ENCODE measurements around the gene NAV1.
"Not testable (repeated sequence)": the region's sequence is repeated elsewhere in the genome, so short reads cannot be mapped to it uniquely, and the experiment has no call there.

The NAV1 gene

DNA sequence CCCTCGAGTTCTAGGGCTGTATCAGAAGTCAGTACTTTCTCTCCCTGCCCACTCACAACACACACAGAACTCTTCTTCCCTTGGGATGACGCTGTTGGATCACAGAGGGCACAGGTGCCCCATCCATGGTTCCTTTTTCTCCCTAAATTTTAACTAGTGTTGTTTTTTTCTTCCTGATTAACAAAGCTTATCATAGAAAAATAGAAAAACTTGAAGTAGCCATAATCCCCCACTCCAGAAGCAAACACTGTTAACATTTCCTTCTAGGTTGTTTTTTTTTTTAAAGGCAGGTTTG lies 27.5 kb downstream of the NAV1 start:
- no peak for DNase-seq

DNA sequence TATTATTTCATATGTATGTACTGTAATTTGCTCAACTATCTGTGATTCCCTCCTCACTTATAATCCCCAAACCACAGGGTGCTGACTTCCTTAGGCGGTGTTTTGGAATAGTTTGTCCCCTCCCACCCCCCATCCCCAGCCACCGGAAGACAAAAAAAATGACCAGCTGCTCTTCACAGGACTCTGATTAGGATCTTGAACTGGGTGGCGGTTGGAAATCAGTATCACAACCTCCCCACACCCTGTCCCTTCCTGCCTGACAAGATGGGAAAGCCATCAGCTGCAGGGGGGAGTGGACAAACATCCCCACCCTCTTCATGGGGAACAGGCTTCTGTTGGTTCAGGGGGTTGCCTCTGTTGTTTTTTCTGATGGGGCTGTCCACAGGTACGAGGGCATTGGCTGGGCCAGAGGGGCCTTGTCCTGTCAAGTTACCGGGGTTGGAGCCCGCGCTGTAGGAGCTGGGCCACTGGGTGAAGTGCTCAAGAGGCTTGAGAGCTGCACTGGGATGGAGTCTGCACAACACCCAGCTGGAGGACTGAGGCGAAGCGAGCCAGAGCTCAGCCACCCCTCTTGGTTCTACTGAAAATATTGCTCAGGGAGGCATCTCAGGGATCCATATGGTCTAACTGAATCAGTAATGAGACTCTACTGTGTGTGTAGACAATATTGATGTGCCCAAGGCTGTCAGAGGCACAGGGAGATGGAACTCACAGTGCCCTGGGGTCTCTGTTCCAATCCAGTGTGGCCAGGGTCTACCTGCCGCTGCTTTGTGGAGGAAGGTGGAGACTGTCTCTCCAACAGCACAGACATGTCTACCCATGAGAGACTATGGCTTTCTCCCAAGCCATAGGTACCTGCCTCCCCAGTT lies 28.2 kb downstream of the NAV1 start:
- no peak for DNase-seq

DNA sequence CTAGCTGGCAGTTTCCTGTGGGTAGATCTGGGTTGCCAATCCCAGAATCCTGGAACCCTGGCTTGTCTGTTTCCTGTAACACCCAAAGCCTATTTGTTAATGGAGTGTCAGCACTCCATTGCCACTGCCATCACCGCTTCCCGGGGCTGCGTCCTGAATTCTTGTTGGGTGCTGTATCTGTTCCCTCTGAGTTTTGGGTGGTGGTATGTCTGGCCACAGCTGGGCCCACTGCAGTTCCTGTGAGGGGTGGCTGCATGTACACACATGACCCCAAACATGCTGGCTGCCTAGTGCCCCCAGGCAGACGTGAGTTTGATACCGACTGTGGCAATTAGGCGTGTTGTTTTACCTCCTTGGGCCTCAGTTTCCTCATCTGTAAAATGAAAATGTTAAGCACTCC lies 29.3 kb downstream of the NAV1 start:
- no peak for DNase-seq

DNA sequence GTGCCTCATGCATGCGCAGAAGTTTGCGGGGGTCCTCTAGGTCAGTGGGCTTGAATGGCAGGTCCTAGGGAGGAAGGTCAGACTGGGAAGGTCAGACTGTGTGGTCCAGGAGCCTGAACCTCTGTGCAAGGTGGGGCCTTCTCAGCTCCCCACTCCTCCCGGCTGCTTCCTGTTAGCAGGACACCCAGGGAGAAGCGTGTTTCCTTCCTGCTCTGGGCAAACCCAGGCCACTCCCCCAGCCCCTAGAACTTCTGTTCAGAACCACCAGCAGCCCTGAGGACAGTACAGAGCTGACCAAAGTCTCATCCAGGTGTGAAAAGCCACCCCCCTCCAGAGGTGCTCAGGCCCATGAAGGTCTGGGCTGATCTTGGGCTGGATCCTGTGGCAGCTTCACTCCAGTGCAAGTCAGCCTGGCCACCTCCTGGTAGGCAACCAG lies 29.9 kb downstream of the NAV1 start:
- DNase-seq: no peak

DNA sequence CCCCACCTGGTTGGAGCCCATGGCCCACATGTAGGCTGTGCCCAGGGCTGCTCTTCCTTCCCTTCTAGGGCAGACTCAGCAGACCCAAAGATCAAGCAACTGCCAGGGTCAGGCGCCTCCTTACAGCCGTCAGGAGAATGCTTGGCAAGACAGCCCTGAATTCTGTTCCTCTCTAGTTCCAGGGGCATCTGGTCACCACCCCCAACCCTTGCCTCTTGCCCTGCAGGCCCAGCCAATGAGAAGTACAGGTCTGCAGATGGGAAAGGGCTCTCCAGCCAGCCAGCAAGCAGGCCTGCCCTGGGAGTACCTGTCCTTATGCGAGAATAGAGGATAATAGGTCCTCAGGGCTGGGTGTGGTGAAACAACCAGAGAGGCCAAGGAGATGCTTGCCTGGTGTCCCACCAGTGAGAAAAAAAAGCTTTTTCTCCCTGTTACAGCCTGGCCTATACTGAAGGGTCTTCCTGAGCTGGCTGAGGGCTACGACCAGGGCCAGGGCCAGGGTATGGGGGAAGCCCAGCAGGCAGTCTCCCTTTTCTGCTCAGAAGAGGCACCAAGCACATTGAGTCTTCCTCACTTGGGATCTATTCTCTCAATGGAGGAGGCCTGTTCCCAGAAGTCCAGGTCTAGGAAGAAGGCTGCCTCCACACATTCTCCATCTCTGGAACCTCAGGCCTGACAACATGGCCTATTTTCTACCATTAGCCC lies 31.4 kb downstream of the NAV1 start:
- no peak for DNase-seq

DNA sequence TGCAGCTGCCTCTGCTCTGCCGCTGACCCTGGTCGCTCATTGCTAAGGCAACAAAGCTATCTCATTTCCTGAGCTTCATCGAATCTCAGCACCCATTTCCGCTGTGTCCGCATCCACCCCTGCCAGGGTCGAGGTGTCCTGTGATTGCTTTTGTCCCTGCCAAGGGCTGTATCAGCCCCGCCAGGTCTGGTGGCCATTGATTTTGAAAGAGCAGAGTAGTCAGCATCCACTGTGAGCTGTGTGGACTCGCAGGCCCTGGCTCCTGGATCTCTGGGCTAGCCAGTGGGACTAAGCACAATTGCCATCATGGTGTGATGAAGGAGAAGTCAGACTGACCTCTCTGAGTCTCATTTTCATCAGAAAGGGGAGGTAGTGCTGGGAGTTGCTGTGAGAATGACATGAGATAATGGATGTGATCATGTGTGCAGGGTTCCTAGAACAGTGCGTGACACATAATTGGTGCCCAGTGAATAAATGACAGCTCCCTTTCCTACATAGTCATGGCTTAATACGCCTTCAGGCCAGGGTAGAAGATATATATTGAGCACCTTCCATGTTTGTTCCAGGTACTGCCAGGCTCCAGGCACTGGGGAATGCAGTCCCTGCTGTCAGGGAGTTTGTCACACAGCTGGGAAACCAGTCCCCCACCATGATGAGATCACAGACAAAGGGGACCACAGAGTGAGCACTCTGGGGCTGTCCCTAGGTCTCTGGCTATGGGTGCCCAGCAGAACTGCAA lies 32.1 kb downstream of the NAV1 start:
- DNase-seq: no peak

DNA sequence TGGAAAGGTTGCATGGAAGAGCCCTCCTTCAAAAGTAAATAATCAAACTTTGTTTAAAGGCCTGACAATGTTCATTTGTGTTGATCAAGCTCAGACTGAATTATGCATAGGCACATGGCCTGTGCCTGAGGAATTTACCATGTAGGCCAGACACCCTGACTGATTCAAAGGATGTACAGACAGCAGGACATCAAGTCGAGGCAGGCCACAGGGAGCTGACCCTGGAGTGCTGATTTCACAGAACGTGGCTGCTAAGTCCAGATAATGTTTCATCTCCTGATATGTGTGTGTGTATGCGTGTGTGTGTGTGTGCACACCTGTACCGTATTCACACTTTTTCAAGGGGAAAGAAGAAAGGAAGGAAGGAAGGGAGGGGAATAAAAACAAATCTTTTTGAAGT lies 34.1 kb downstream of the NAV1 start:
- DNase-seq: no peak

DNA sequence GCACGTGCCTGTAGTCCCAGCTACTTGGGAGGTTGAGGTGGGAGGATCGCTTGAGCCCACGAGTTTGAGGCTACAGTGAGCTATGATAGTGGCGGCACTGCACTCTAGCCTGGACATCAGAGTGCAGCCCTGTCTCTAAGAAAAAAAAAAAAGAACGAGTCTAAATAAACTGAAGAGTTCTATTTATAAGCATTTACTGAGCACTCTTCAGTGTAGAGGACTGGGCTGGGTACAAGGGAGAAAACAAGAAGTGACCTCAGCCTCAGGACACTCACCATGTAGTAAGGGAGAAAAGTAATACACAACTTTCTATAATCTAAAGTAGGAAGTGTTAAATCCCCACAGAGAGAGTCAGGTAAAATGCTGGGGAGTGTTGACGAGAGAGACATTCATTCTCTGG lies 35.0 kb downstream of the NAV1 start:
- DNase-seq: no peak

DNA sequence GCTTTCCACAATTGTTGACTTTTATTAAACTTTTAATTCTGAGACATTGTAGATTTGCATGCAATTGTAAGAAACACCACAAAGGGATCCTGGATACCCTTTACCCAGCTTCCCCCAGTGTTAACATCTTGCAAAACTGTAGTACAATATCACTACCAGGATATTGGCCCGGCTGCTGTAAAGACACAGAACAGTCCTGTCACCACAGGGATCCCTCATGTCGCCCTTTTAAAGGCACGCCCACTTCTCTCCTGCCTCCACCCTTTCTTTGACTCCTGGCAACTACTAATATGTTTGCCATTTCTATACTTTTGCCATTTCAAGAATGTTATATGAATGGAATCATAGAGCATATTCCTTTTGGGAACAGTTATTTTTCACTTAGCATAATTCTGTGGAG lies 37.0 kb downstream of the NAV1 start:
- no peak for DNase-seq

DNA sequence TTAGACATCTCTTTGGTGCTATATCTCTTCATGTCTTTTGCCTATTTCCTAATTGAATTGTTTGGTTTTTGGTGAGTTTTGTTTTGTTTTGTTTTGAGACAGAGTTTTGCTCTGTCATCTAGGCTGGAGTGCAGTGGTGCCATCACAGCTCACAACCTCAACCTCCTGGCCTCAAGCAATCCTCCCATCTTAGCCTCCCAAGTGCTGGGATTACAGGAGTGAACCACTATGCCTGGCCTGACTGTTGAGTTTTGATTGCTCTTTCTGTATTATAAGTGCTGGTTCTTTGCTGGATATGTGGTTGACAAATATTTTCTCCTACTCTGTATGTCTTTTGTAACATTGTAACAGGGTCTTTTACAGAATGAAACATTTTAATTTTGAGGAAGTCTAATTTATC lies 38.0 kb downstream of the NAV1 start:
- DNase-seq: no peak

DNA sequence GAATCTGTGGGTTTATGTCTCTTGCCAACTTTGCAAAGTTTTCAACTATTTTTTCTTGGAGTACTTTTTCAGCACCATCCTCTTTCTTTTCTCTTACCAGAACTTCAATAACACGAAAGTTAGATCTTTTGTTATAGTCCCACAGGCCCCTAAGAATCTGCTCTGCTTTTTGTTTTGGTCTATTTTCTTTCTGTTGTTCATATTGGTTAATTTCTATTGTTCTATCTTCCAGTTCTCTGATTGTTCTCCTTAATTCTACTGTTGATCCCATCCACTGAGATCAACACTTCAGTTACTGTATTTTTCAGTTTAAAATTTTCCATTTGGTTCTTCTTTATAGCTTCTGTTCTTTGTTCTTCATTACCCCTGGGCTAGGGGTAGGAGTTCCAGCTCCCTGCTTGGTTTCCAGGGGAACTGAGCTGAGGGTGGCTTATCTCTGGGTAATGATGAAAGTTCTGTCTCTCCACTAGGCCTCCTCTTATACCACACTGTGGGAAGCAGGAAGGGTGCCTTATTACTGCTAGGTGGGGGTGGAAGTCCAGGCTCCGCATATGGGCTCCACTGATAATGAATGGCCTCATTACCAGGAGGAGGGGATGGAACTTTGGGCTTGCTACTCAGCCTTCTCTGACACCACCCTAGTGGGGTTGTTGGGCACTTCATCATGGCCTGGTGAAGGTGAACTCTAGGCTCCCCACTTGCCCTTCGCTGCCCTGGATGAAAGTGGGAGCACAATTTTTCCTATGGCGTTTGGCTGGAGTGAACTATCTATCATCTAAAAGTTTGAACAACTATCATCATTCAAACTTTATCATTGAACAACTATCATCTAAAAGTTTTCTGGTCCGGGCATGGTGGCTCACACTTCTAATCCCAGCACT lies 39.3 kb downstream of the NAV1 start:
- DNase-seq: no peak

DNA sequence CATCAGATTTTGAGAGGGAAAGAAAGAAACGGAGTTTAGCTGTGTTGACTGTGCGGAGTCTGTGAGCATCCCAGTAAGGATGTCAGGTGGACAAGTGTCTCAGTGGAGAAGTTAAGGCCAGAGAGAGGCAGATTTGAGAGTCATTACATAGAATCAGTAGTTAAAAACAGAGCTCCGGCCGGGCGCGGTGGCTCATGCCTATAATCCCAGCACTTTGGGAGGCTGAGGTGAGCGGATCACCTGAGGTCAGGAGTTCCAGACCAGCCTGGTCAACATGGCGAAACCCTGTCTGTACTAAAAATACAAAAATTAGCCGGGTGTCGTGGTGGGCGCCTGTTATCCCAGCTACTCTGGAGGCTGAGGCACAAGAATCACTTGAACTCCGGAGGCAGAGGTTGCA lies 42.4 kb downstream of the NAV1 start:
- DNase-seq: not testable (repeated sequence)

DNA sequence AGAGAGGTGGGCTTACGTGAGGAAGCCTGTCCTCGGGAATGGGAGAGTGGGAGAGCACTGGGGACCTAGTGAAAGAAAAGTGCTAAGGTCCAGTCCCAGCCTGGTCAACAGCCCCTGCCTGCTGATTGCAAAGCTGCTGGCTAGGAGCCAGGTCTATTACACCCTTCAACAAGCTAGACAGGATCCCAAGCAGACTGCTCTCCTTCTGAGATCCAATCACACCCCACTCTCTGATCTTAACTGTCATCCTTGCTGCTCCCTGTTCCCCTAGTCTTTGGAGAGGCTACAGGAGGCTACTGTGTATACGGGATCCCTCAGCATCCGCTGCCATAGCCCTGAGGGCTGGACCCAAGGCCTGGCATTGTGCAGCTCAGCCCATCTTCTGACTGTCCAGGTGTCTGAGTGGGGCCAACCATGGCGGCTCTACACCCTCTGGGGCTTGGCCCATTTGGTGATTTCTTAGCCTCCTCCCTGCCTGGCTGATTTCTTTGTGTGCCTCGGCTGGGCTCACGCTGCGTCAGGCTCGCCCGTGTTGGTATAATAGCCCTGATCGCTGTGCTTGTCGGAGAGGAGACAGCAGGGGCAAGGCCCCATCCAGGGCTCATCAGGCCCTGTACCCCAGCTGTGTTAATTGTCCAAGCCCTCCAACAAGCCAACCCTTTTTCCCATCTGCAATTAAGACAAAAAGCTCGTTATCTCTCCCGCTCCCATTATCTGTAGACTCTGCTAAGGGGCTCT lies 43.9 kb downstream of the NAV1 start:
- no peak for DNase-seq

DNA sequence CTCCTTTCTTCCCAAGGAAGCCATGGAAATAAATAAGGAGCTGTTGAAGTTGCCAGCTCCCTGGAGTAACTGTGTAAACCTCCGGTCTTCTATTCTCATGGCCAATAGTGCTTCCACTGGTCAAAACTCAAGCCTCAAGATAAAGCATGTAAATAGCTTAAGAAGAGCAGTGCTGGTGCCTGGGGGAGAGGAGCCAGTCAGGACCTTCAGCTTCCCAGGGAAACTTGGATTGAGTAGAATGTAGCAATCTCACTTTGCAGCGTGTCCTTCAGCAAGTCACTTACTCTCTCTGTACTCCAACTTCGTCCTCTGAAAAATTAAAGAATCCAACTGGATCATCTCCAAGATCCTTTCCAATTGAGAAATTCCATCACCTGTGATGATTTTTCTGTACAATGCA lies 44.7 kb downstream of the NAV1 start:
- no peak for DNase-seq

DNA sequence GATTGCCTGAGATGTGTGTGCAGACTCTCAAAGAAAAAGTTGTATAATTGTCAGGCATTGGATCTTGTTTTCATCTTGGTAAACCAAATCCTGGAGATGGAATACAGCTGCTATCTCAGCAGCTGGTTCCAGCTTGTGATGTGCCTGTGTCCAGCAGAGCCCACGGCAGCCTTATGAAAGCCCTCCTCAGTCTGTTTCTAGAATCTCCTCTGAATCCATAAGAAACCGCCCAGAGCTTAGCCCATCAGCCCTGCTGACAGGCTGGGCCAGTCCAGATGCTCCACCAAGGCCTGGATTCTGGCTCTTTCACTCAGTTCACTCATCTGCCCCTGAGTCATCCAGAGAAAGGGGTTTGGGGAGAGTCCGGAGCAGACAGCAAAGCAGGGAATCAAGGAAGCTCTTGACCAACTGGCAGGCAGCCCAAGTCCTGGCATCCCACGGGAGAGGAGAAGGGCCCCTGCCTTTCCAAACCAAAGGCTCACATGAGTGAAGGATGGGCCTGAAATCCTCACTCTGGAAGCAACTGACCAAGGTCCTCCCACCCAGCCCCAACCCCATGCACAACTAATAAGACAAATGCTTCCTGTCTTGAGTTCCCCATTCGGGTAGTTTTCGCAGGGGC lies 45.7 kb downstream of the NAV1 start:
- no peak for DNase-seq

DNA sequence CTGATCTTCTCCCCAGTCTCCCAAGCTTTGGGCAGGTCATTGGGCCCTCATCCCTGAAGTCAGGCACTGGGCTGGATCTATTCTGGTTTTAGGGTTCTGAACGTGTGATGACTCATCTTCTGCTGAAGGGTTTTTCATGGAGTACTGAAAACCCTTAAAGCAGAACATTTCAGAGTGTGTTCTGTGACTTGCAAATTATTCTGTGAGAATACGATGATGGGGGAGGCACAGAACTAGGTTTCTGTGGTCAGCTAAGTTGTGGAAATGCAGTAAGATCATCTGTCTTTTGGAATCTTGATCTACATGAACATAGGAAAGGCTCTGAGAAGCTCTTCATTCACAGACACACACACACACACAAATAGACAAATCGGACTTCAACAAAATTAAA lies 46.2 kb downstream of the NAV1 start:
- no peak for DNase-seq

DNA sequence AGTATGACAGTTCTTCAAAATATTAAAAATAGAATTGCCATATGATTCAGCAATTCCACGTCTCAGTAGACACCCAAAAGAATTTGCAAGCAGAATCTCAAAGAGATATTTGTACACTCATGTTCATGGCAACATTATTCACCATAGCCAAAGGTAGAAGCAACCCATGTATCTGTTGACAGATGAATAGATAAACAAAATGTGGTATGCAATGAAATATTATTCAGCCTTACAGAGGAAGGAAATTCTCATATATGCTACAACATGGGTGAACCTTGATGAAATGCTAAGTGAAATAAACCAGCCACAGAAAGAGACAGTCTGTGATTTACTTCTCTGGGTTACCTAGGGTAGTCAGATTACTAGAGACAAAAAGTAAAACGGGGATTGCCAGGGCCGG lies 47.0 kb downstream of the NAV1 start:
- DNase-seq: no peak

DNA sequence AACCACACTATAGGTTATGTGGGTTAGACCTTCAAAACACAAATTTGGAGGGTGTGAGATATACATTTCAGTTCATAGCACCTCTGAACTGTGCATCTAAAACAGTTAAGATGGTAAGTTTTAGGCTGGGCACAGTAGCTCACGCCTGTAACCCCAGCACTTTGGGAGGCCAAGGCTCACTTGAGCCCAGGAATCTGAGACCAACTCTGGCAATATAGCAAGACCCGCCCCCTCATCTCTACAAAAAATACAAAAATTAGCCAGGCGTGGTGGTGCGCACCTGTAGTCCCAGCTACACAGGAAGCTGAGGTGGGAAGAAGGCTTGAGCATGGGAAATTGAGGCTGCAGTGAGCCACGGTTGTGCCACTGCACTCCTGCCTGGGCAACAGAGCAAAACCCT lies 47.9 kb downstream of the NAV1 start:
- no peak for DNase-seq

DNA sequence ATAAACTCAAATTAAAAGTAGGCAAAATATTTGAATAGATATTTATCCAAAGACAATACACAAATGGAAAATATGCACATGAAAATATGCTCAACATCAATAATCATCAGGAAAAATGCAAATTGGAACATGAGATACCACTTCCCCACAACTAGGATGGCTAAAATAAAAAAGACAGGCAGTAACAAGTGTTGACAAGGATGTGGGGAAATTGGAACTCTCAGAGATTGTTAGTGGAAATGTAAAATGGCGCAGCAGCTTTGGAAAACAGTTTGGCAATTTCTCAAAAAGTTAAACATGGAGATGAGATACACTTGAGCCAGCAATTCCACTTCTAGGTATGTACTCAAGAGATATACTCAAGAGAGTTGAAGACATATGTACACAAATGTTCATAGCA lies 48.8 kb downstream of the NAV1 start:
- no peak for DNase-seq
